Activated B cell treated with CpG ODN at 0.5 μM for 24 hours (primary cell): ENCODE measurements around the gene ANXA7. TPM values are rescaled to one million over a fixed set of nuclear protein-coding genes. Genes with fewer than 3 reads are reported as not detected.

ENCODE experiments used
- ATAC-seq: fragments of 200-7000 bp; cut with Tn5 transposase; one replicate; pipeline ENCODE4 v1.10.0; 2021; ENCODE audit warnings: low read depth, mild to moderate bottlenecking, moderate library complexity
- CTCF ChIA-PET: fragments of 350-600 bp; sonication (Branson Sonifier 250); formaldehyde crosslinking; loops from one replicate; lab custom pipeline; 2021; ENCODE audit warnings: antibody characterized with exemption; lab: Charles Lee
- POLR2A ChIA-PET: fragments of 350-600 bp; sonication (Branson Sonifier 250); formaldehyde crosslinking; loops from one replicate; lab custom pipeline; 2021; ENCODE audit warnings: antibody characterized with exemption; lab: Charles Lee
- DNase-seq: peaks from one replicate; pipeline ENCODE4 v3.0.0; 2022
- H3K27ac Mint-ChIP-seq: one replicate; pipeline ENCODE4 v1.8.0; 2020; ENCODE audit warnings: mixed read lengths
- H3K27me3 Mint-ChIP-seq: one replicate; pipeline ENCODE4 v1.8.0; 2021; ENCODE audit warnings: mixed read lengths
- H3K36me3 Mint-ChIP-seq: one replicate; pipeline ENCODE4 v1.8.0; 2021; ENCODE audit warnings: low read depth, mixed read lengths
- H3K4me1 Mint-ChIP-seq: one replicate; pipeline ENCODE4 v1.8.0; 2021; ENCODE audit warnings: mixed read lengths
- H3K4me3 Mint-ChIP-seq: one replicate; pipeline ENCODE4 v1.8.0; 2020; ENCODE audit warnings: mild to moderate bottlenecking, mixed read lengths
- H3K9me3 Mint-ChIP-seq: one replicate; pipeline ENCODE4 v1.8.0; 2020; ENCODE audit warnings: mixed read lengths
- CTCF ChIP-seq: fragments of 200-600 bp; IDR thresholded peaks from one replicate; pipeline ENCODE4 v1.8.0; 2022; ENCODE audit warnings: antibody characterized with exemption, mild to moderate bottlenecking
- intact Hi-C: fragments of 100-400 bp; cut with micrococcal nuclease; formaldehyde crosslinking; loops from one replicate; pipeline ENCODE4 v1.15.1; 2024
- total RNA-seq: library from RNA; stranded (reverse); gene quantifications from 2 replicates; pipeline ENCODE4 v1.2.3, GENCODE V29; 2022

ANXA7 gene
- total RNA-seq, 1 donor from 2014 or later = 150 TPM

DNA sequence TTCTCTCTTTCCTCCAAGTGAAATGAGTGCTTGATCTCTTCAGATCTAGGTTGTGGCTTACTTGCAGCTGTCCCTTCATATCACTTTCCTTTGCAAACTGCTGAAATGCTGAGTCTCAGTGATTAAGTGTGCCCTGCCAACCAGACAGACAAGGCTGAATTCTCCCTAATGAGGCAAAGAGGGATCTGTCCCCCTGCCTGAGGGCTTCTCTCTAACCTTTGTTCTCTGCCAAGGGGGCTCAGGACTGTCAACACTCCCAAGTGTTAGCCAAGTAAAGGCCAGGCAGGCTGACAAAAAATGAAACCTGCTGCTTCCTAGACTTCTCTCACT lies 19.6 kb upstream of the ANXA7 start, which contains the start of gene MSS51:
MSS51 (minus strand) TSS at position 24 of the 330 bp plus-strand sequence. CDS start 5,277 bp downstream, outside the sequence.
- CTCF ChIA-PET = no interaction called here
- no peak within 1 kb of the TSS for H3K27ac Mint-ChIP-seq
- H3K4me3 Mint-ChIP-seq = no peak within 1 kb of the TSS
- intact Hi-C loops = no loop called here
- no peaks in the 10 kb centered on the region for H3K9me3 Mint-ChIP-seq
- no peak for TF ChIP-seq CTCF
- no peak for DNase-seq
- no peak for ATAC-seq
- POLR2A ChIA-PET = no interaction called here
- no peaks in the 10 kb centered on the region for H3K4me1 Mint-ChIP-seq
- H3K27me3 Mint-ChIP-seq = no peaks in the 10 kb centered on the region
- H3K36me3 Mint-ChIP-seq = peaks cover 26% of the 10 kb centered on the region

DNA sequence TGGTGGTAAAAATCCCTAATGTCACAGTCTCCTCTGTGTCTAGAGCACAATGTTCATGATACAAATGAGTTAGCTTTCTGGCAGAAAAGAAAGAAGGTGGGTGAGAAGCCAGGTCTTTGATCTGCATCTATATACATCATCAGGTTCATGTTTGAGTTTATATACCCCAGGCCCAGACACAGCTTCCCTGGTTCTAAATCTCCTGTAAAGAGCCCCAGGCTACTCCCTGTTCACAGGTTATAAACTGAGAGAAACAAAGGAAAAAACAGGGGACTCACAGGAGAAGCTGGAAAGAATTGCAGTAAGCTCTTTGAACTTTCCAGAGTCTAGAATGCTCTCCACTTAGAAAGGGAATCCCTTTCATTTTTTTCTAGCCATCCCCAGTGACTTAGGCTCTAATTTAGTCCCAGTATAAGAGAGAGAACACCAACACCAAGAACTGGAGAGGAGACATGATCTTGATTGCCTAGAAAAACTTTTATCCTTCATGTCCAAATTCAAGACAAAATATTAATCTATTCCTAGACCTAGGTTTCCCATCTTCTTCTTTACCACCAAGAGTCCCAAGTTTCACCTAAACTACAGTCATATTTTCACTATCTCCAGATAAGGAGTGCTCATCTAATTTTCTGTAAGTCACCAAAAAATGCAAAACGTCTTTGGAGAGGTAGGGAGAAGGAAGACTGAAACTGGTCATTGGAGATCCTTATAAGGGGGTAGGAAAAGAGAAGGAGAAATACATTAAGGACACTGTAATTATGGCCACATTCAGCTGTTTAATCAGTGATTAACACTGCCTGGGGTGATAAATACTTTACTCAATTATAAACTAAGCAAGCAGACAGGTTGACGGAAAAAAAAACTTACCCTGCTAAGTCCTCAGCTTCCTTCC lies 19.0 kb upstream of the ANXA7 start:
- no peak overlapping the region for H3K4me3 Mint-ChIP-seq
- no peak overlapping the region for H3K27ac Mint-ChIP-seq
- CTCF ChIA-PET = no interaction called here
- intact Hi-C loops = no loop called here
- DNase-seq (no peak), ATAC-seq (no peak)
- no peaks in the 10 kb centered on the region for H3K27me3 Mint-ChIP-seq
- no peaks in the 10 kb centered on the region for H3K9me3 Mint-ChIP-seq
- POLR2A ChIA-PET = interaction anchor here (0.7 kb wide), 1 partner anchor 69 kb away, joined by 3 read pairs; no protein-coding TSS in a partner anchor
- no peak for TF ChIP-seq CTCF
- H3K4me1 Mint-ChIP-seq = no peaks in the 10 kb centered on the region
- H3K36me3 Mint-ChIP-seq = peaks cover 23% of the 10 kb centered on the region

DNA sequence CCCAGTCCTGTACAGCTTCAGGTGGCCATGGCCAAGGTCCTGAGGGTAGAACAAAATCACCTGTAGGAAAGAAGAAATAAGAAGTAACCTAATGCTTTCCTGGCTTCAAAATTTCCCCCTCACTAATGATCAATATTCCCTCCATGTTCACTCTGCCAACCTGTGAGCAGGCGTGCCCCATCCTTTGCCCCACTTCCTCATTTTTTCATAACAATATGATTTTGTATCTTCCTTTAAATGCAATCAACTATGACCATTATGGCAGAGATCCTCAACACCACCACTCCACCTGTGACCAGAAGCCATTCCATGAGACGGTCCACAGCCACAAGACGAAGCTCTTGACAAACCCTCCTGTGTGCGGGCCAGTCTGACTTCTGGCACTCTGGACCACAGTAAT lies 12.5 kb upstream of the ANXA7 start:
- no peaks in the 10 kb centered on the region for H3K9me3 Mint-ChIP-seq
- no peak for DNase-seq

GRCh38 chr10:73424478-73424877 lies 10.6 kb upstream of the ANXA7 start:
- intact Hi-C loops = no loop called here
- Mint-ChIP-seq H3K4me3 (no peak overlapping the region), H3K27me3 (no peaks in the 10 kb centered on the region), H3K4me1 (peaks cover 14% of the 10 kb centered on the region), H3K9me3 (no peaks in the 10 kb centered on the region), H3K27ac (no peak overlapping the region), H3K36me3 (peaks cover 52% of the 10 kb centered on the region)
- no peak for TF ChIP-seq CTCF
- DNase-seq = no peak
- ChIA-PET CTCF (no interaction called here), POLR2A (no interaction called here)
- ATAC-seq = no peak

More for the DNA sequence above, 12.5 kb upstream of the ANXA7 start:
- Mint-ChIP-seq H3K27ac (peak overlapping the region; percentile 47), H3K36me3 (peaks cover 55% of the 10 kb centered on the region), H3K4me3 (no peak overlapping the region), H3K27me3 (no peaks in the 10 kb centered on the region), H3K4me1 (peaks cover 14% of the 10 kb centered on the region)
- TF ChIP-seq CTCF = no peak
- ChIA-PET CTCF (no interaction called here), POLR2A (no interaction called here)
- intact Hi-C loops = no loop called here
- ATAC-seq = peak; percentile 50

- peaks cover 52% of the 10 kb centered on the region for H3K36me3 Mint-ChIP-seq
- H3K27ac Mint-ChIP-seq = no peak overlapping the region
- POLR2A ChIA-PET = interaction anchor here (0.7 kb wide), 1 partner anchor 452 kb away, joined by 4 read pairs; no protein-coding TSS in a partner anchor
- no peak overlapping the region for H3K4me3 Mint-ChIP-seq
- TF ChIP-seq CTCF = no peak
- no peaks in the 10 kb centered on the region for H3K27me3 Mint-ChIP-seq
- ATAC-seq (no peak), DNase-seq (no peak)
- H3K4me1 Mint-ChIP-seq = peaks cover 14% of the 10 kb centered on the region
- CTCF ChIA-PET = no interaction called here
- intact Hi-C loops = no loop called here
- no peaks in the 10 kb centered on the region for H3K9me3 Mint-ChIP-seq
Observed at GRCh38 chr10:73423309-73423708, 9.5 kb upstream of the ANXA7 start.
